CD14-positive monocyte (primary cell): ENCODE data around the gene COPG2. TPM values are rescaled to one million over a fixed set of nuclear protein-coding genes. Genes with fewer than 3 reads are reported as not detected.

Source experiments
- DNase-seq, 3 donors: peaks; one replicate each; pipeline ENCODE4 v3.0.0-alpha.2; 2011 to 2022
- H2AFZ ChIP-seq: 2 replicates; pipeline ENCODE4 v1.6.0; 2012; ENCODE audit warnings: mild to moderate bottlenecking, low read depth, low read length, inconsistent platforms; ENCODE audit not compliant: insufficient read depth, poor library complexity, severe bottlenecking
- H3K27ac ChIP-seq, 2 donors: 1 replicate in 1 of 2; 2 replicates in 1 of 2; pipeline ENCODE4 v1.5.1; 2012 to 2013; ENCODE audit warnings: low read length in 2 of 2, control low read depth in 1 of 2, inconsistent platforms in 1 of 2, low read depth in 1 of 2, mild to moderate bottlenecking in 1 of 2
- H3K27me3 ChIP-seq, 2 donors: one replicate each; pipeline versions ENCODE4 v1.6.0 to v1.6.1; 2011 to 2013; ENCODE audit warnings: low read length in 2 of 2; ENCODE audit not compliant: control insufficient read depth in 2 of 2, insufficient read depth in 2 of 2
- H3K36me3 ChIP-seq, 2 donors: replicated peaks in 1 of 2; 1 replicate in 1 of 2; 2 replicates in 1 of 2; pipeline versions ENCODE4 v1.5.1 to v1.6.1; 2012 to 2013; ENCODE audit warnings: low read length in 2 of 2, control low read depth in 1 of 2, inconsistent platforms in 1 of 2, mild to moderate bottlenecking in 1 of 2; ENCODE audit not compliant: insufficient read depth in 2 of 2, control insufficient read depth in 1 of 2
- H3K4me1 ChIP-seq, 2 donors: 1 replicate in 1 of 2; 2 replicates in 1 of 2; pipeline versions ENCODE4 v1.5.1 to v1.6.1; 2012 to 2013; ENCODE audit warnings: low read length in 2 of 2, control low read depth in 1 of 2, inconsistent platforms in 1 of 2, mild to moderate bottlenecking in 1 of 2, moderate library complexity in 1 of 2; ENCODE audit not compliant: insufficient read depth in 2 of 2, control insufficient read depth in 1 of 2
- H3K4me2 ChIP-seq: replicated peaks from 2 replicates; pipeline ENCODE3; 2012; ENCODE audit warnings: low read length, moderate library complexity, mild to moderate bottlenecking; ENCODE audit not compliant: poor library complexity, severe bottlenecking; ENCODE audit errors: extremely low read depth
- H3K4me3 ChIP-seq, 3 experiments: fragments of 200-600 bp in 1 of 3; sonication (generic) in 1 of 3; replicated peaks in 1 of 3; 1 replicate in 2 of 3; 2 replicates in 1 of 3; pipeline ENCODE4 v1.5.1; 2011 to 2013; ENCODE audit warnings: low read length in 3 of 3, mild to moderate bottlenecking in 3 of 3, control low read depth in 2 of 3, low read depth in 2 of 3, inconsistent platforms in 1 of 3, moderate library complexity in 1 of 3
- H3K79me2 ChIP-seq: 2 replicates; pipeline ENCODE4 v1.6.0; 2012; ENCODE audit warnings: mild to moderate bottlenecking, control low read depth, inconsistent platforms, low read length, moderate library complexity; ENCODE audit not compliant: insufficient read depth
- H3K9ac ChIP-seq: 2 replicates; pipeline ENCODE4 v1.6.0; 2017; ENCODE audit warnings: low read length, mild to moderate bottlenecking; ENCODE audit not compliant: insufficient read depth, poor library complexity, severe bottlenecking
- H3K9me3 ChIP-seq, 2 donors: replicated peaks in 1 of 2; 1 replicate in 1 of 2; 2 replicates in 1 of 2; pipeline versions ENCODE4 v1.5.1 to v1.6.1; 2012 to 2013; ENCODE audit warnings: low read length in 2 of 2, control low read depth in 1 of 2; ENCODE audit not compliant: control insufficient read depth in 1 of 2, insufficient read depth in 1 of 2
- H4K20me1 ChIP-seq: 2 replicates; pipeline ENCODE4 v1.6.0; 2012; ENCODE audit warnings: mild to moderate bottlenecking, low read length, control low read depth, moderate library complexity; ENCODE audit not compliant: insufficient read depth
- H3K27ac Mint-ChIP-seq, 7 donors: one replicate each; pipeline ENCODE4 v1.8.0; 2020; ENCODE audit warnings: mild to moderate bottlenecking in 7 of 7, mixed read lengths in 7 of 7, moderate library complexity in 6 of 7, inconsistent platforms in 2 of 7
- H3K27me3 Mint-ChIP-seq, 3 donors: one replicate each; pipeline ENCODE4 v1.8.0; 2021 to 2022; ENCODE audit warnings: low read depth in 3 of 3, mild to moderate bottlenecking in 3 of 3, mixed read lengths in 3 of 3, moderate library complexity in 3 of 3, inconsistent platforms in 1 of 3
- H3K36me3 Mint-ChIP-seq, 2 donors: one replicate each; pipeline ENCODE4 v1.8.0; 2020; ENCODE audit warnings: mixed read lengths in 2 of 2, inconsistent platforms in 1 of 2, mild to moderate bottlenecking in 1 of 2
- H3K4me1 Mint-ChIP-seq: one replicate; pipeline ENCODE4 v1.8.0; 2020; ENCODE audit warnings: mild to moderate bottlenecking, mixed read lengths
- H3K4me3 Mint-ChIP-seq, 2 donors: one replicate each; pipeline ENCODE4 v1.8.0; 2020; ENCODE audit warnings: mild to moderate bottlenecking in 2 of 2, mixed read lengths in 2 of 2, moderate library complexity in 1 of 2
- H3K9me3 Mint-ChIP-seq, 7 donors: one replicate each; pipeline ENCODE4 v1.8.0; 2020 to 2022; ENCODE audit warnings: mixed read lengths in 7 of 7, mild to moderate bottlenecking in 6 of 7, moderate library complexity in 6 of 7, inconsistent platforms in 2 of 7
- WGBS: methylation state at CpG from one replicate; pipeline ENCODE4 v1.1.5; 2013; ENCODE audit warnings: missing lambda C conversion rate; ENCODE audit not compliant: insufficient coverage; 5-methylcytosine and 5-hydroxymethylcytosine counted together
- intact Hi-C, 2 donors: fragments of 100-400 bp; cut with micrococcal nuclease; formaldehyde crosslinking; loops; one replicate each; pipeline versions ENCODE4 v1.15.0 to v1.15.1; 2023
- polyA plus RNA-seq, 3 donors: library from polyadenylated mRNA; depleted of rRNA in 1 of 3; unstranded in 2 of 3; stranded (reverse) in 1 of 3; fragments of 300-500 nt in 2 of 3; fragments of >200 nt in 1 of 3; fragmentation: Illumina TruSeq in 2 of 3; gene quantifications; 1 replicate in 2 of 3; 2 replicates in 1 of 3; pipeline ENCODE4 v1.2.3, GENCODE V29; 2012 to 2021
- TF ChIP-seq, protein P1 (sequence below): fragments of 200-600 bp; IDR thresholded peaks from one replicate; pipeline ENCODE4 v1.8.0; 2022; ENCODE audit warnings: antibody characterized with exemption, mild to moderate bottlenecking

Gene COPG2
- polyA plus RNA-seq, 3 donors: 2.7 to 10.3 (median 9.6) TPM

DNA sequence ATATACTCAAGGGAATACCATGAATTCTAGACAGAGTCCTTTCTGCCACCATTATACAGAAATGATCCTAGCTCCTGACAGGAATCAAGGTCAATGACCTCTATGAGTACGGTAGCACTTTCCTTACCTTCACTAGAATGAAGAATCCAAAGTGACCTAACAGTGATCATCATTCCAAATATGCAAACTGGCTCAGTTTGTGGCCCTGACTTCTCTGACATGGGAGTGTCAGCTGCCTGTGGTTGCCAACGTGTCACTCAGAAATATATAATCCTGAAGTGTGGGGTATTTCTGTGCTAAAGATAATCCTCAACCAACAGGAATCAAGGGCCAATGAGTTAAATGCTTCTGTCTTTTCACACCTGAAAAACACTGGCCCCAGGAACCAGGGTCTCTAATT lies 45.7 kb downstream of the COPG2 start:
- no peak overlapping the region for H3K4me2 ChIP-seq
- H4K20me1 ChIP-seq: no peaks in the 10 kb centered on the region
- DNase-seq: no peak
- no peak overlapping the region for H3K4me3 ChIP-seq
- no peaks in the 10 kb centered on the region for H3K27me3 ChIP-seq
- H3K27ac ChIP-seq: no peak overlapping the region
- Mint-ChIP-seq H3K4me1 (no peaks in the 10 kb centered on the region), H3K4me3 (no peak overlapping the region), H3K27ac (no peak overlapping the region), H3K36me3 (peaks cover 2 to 23% of the 10 kb centered on the region in 2 donors), H3K27me3 (peaks cover 0 to 1% (median 0%) of the 10 kb centered on the region in 3 donors), H3K9me3 (peaks cover 0 to 16% (median 10%) of the 10 kb centered on the region in 7 donors)
- TF ChIP-seq, protein P1, sequence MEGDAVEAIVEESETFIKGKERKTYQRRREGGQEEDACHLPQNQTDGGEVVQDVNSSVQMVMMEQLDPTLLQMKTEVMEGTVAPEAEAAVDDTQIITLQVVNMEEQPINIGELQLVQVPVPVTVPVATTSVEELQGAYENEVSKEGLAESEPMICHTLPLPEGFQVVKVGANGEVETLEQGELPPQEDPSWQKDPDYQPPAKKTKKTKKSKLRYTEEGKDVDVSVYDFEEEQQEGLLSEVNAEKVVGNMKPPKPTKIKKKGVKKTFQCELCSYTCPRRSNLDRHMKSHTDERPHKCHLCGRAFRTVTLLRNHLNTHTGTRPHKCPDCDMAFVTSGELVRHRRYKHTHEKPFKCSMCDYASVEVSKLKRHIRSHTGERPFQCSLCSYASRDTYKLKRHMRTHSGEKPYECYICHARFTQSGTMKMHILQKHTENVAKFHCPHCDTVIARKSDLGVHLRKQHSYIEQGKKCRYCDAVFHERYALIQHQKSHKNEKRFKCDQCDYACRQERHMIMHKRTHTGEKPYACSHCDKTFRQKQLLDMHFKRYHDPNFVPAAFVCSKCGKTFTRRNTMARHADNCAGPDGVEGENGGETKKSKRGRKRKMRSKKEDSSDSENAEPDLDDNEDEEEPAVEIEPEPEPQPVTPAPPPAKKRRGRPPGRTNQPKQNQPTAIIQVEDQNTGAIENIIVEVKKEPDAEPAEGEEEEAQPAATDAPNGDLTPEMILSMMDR: no peak
- H3K4me1 ChIP-seq: no peaks in the 10 kb centered on the region
- peaks cover 0 to 3% of the 10 kb centered on the region in 2 donors for H3K9me3 ChIP-seq
- H3K79me2 ChIP-seq: no peaks in the 10 kb centered on the region
- no peak overlapping the region for H3K9ac ChIP-seq
- no peak overlapping the region for H2AFZ ChIP-seq
- 100% methylated on average over 1 of the region's 2 CpGs for WGBS
- intact Hi-C loops: no loop called here
- no peaks in the 10 kb centered on the region for H3K36me3 ChIP-seq

DNA sequence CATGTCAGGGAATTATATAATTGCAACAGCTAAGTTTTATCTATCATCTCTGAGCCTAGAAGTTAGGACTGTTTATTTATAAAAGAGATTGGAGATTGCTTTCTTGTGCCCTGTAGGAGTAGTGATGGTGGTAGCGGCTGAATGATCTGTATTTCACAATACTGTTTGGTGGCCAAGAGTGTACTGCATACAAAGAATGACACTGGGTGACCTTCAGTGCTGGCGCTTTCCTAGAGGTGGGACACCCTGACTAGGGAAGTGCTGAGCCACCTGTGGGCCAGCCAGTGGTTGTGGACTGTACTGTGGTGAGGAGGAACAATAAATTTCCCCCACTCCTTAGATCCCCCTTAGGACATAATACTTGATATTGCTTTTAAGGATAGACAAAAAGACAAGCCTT lies 53.0 kb downstream of the COPG2 start:
- Histone ChIP-seq H3K4me1 (no peaks in the 10 kb centered on the region), H3K27me3 (no peaks in the 10 kb centered on the region), H4K20me1 (no peaks in the 10 kb centered on the region), H3K4me2 (no peak overlapping the region), H3K79me2 (no peaks in the 10 kb centered on the region), H3K4me3 (no peak overlapping the region), H2AFZ (no peak overlapping the region), H3K27ac (no peak overlapping the region), H3K9ac (no peak overlapping the region), H3K9me3 (no peaks in the 10 kb centered on the region), H3K36me3 (peaks cover 43 to 64% of the 10 kb centered on the region in 2 donors)
- WGBS: 100% methylated on average over 1 of the region's 2 CpGs
- H3K4me1 Mint-ChIP-seq: no peaks in the 10 kb centered on the region
- H3K4me3 Mint-ChIP-seq: no peak overlapping the region
- DNase-seq: no peak
- intact Hi-C loops: no loop called here
- H3K9me3 Mint-ChIP-seq: peaks cover 0 to 3% (median 0%) of the 10 kb centered on the region in 7 donors
- peaks cover 48 to 56% of the 10 kb centered on the region in 2 donors for H3K36me3 Mint-ChIP-seq
- no peaks in the 10 kb centered on the region for H3K27me3 Mint-ChIP-seq
- TF ChIP-seq, protein P1: no peak
- no peak overlapping the region for H3K27ac Mint-ChIP-seq
